ENCODE results near the gene YBX1.
"Not testable (repeated sequence)": the region's sequence is repeated elsewhere in the genome, so short reads cannot be mapped to it uniquely, and the experiment has no call there.

- TF ChIP-seq, protein P1, sequence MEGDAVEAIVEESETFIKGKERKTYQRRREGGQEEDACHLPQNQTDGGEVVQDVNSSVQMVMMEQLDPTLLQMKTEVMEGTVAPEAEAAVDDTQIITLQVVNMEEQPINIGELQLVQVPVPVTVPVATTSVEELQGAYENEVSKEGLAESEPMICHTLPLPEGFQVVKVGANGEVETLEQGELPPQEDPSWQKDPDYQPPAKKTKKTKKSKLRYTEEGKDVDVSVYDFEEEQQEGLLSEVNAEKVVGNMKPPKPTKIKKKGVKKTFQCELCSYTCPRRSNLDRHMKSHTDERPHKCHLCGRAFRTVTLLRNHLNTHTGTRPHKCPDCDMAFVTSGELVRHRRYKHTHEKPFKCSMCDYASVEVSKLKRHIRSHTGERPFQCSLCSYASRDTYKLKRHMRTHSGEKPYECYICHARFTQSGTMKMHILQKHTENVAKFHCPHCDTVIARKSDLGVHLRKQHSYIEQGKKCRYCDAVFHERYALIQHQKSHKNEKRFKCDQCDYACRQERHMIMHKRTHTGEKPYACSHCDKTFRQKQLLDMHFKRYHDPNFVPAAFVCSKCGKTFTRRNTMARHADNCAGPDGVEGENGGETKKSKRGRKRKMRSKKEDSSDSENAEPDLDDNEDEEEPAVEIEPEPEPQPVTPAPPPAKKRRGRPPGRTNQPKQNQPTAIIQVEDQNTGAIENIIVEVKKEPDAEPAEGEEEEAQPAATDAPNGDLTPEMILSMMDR (IDR thresholded peaks at IDR 0.05; ENCODE audit: low read length): not testable (repeated sequence)
- not testable (repeated sequence) for TF ChIP-seq EZH2 (IDR thresholded peaks at IDR 0.05; ENCODE audit: borderline replicate concordance, low read length)
These were observed 40.2 kb downstream of the YBX1 start for GRCh38 chr1:42722403-42722802.
